GM13977 (cell line): Measurements from ENCODE around the gene LRRC7.

Source experiments
- DNase-seq: peaks from one replicate; pipeline ENCODE4 v3.0.0; 2012; ENCODE audit warnings: low spot score
- in situ Hi-C: fragments of 300-500 bp; cut with MboI; formaldehyde crosslinking; loops from one replicate; pipeline ENCODE4 v1.12.0; 2022; ENCODE audit warnings: low sequenced_read_pairs, low pct_unique_long_range_greater_than_20kb, mixed read lengths, inconsistent platforms; ENCODE audit not compliant: unreplicated experiment
- TF ChIP-seq, protein P1 (sequence below): IDR thresholded peaks from 2 replicates; pipeline ENCODE4 v1.5.1; 2012; ENCODE audit warnings: mild to moderate bottlenecking, control low read depth; ENCODE audit not compliant: insufficient read depth; ENCODE audit errors: extremely low read depth, missing control alignments

The LRRC7 gene

GRCh38 chr1:70109241-70109640, 541.5 kb downstream of the LRRC7 start:
- in situ Hi-C loops = no loop called here
- TF ChIP-seq, protein P1, sequence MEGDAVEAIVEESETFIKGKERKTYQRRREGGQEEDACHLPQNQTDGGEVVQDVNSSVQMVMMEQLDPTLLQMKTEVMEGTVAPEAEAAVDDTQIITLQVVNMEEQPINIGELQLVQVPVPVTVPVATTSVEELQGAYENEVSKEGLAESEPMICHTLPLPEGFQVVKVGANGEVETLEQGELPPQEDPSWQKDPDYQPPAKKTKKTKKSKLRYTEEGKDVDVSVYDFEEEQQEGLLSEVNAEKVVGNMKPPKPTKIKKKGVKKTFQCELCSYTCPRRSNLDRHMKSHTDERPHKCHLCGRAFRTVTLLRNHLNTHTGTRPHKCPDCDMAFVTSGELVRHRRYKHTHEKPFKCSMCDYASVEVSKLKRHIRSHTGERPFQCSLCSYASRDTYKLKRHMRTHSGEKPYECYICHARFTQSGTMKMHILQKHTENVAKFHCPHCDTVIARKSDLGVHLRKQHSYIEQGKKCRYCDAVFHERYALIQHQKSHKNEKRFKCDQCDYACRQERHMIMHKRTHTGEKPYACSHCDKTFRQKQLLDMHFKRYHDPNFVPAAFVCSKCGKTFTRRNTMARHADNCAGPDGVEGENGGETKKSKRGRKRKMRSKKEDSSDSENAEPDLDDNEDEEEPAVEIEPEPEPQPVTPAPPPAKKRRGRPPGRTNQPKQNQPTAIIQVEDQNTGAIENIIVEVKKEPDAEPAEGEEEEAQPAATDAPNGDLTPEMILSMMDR = no peak
- no peak for DNase-seq

DNA sequence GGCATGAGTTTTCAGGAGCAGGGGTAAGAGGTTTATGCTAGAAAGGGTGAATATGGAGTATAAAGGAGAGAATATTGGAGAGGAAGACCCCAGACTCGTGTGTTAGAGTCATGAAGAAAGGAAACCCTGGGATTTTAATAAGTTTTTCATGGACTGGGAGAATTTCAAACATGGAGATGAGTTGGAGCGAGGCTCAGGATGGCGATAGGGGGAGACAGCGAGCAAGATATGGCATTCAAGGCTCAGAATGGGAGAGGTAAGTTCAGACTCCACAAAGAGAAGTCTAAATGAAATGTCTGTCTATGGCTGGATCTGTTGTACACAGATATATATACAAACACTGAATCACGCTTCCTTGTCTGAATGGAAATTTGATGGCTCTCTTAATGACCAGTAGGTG, 545.1 kb downstream of the LRRC7 start:
- in situ Hi-C loops = no loop called here
- DNase-seq = no peak
- TF ChIP-seq, protein P1 = peak; percentile 24

- in situ Hi-C loops = no loop called here
- TF ChIP-seq, protein P1 = no peak
These were observed 547.6 kb downstream of the LRRC7 start for GRCh38 chr1:70115315-70115714.

DNA sequence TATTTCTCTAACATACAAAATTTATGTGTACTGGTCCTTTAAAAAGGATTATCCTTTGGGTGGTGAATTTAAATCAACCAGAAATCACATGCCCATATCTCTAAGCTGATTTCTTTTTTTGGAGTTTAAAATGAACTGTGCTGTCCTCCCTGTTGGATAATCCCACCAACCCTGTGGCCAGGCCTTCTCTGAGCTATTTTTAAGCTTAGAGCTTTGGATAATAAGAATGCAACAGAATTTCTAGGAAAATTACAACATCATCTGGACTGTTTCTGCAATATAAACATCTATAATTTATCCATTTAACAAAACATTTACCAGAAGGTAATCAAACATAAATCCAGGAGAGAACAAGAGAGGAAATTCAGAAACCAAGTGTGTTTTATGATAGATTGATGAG, 549.3 kb downstream of the LRRC7 start:
- TF ChIP-seq, protein P1 = no peak
- in situ Hi-C loops = no loop called here
- DNase-seq = no peak

More at GRCh38 chr1:70115315-70115714, 547.6 kb downstream of the LRRC7 start:
- no peak for DNase-seq

- in situ Hi-C loops = loop anchor here (10.0 kb wide), 1 partner anchor 371 kb away; no protein-coding TSS in a partner anchor
- TF ChIP-seq, protein P1 = no peak
- DNase-seq = no peak
These were observed 566.4 kb downstream of the LRRC7 start for GRCh38 chr1:70134148-70134547.

GRCh38 chr1:70140343-70140742, 572.6 kb downstream of the LRRC7 start:
- no peak for DNase-seq
- in situ Hi-C loops = no loop called here
- TF ChIP-seq, protein P1 = no peak

DNA sequence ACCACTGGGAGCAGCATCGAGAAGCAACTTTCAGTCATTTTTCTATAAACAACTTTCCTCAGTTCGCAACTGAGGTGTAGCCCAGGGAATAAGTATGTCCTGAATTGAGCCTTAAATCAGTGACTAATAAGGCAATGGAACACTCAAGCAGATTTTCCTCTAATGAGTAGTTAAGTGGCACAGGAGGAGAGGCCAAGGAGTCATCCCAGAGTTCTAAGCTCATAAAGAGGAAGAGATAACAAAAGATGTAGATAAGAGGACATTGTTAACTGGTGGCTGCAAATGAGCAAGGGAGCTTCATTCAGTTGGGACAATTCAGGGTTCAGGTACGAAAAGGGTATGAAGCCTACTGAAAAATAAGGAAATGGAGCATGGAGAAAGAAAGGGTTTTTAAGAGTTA, 573.2 kb downstream of the LRRC7 start:
- in situ Hi-C loops = no loop called here

More for the DNA sequence above, 573.2 kb downstream of the LRRC7 start:
- DNase-seq = no peak
- TF ChIP-seq, protein P1 = no peak
